Eye (tissue), 1 donor: ENCODE results near the gene CDC27.
"Not testable (repeated sequence)": the region's sequence is repeated elsewhere in the genome, so short reads cannot be mapped to it uniquely, and the experiment has no call there.

ENCODE experiments used
- DNase-seq: peaks from one replicate; pipeline ENCODE4 v3.0.0-alpha.2; 2015

Gene CDC27

DNA sequence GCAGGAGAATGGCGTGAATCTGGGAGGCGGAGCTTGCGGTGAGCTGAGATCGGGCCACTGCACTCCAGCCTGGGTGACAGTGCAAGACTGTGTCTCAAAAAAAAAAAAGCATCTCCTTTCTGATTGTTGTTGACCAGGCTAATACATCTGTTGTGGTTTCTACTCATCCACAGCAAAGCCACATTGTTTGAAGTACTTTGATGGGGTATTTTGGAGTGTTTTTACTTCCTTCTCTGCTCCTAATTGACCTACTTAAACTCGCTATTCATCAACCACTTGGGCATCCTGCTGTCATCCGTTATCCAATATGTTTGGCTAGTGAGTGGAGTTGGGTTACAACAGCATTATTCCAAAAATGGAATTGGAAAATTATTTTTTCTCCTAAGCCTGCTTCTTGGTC is 3.5 kb upstream of the CDC27 start:
- no peak for DNase-seq

DNA sequence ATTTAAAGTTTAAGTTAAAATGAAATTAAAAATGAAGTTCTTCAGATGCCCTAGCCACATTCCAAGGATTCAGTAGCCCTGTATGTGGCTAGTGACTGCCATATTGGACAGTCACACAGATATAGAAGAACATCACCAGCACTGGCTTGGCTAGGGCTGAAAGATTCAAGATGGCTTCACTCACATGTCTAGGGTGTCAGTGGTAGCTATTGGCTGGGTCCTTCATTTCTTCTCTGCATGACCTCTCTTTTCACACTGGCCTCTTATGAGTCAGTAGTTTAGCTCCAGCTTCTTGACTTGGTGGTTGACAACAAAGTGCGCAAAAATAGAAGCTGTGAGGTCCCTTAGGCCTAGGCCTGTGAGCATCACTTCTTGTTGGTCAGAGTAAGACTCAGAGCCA is 1.7 kb upstream of the CDC27 start:
- DNase-seq, result no peak

DNA sequence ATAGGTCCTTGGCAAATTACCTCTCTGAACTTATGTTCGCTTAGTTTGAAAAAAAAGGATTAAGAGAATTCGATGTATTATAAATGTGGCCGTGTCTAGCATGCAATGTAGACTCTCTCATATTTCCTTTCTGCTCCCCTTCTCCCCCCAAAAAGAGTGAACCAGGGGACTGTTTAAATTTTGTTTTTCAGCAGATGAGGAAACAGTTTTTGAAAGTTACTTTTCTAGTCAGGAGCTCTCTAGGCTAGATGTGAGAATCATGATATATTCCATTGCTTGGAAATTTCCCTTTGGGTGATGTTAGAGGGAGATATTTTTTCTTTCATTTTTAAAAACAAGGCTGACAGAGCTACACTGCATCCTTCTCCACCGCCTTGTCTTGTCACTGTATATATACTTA is 1.1 kb upstream of the CDC27 start:
- no peak for DNase-seq

DNA sequence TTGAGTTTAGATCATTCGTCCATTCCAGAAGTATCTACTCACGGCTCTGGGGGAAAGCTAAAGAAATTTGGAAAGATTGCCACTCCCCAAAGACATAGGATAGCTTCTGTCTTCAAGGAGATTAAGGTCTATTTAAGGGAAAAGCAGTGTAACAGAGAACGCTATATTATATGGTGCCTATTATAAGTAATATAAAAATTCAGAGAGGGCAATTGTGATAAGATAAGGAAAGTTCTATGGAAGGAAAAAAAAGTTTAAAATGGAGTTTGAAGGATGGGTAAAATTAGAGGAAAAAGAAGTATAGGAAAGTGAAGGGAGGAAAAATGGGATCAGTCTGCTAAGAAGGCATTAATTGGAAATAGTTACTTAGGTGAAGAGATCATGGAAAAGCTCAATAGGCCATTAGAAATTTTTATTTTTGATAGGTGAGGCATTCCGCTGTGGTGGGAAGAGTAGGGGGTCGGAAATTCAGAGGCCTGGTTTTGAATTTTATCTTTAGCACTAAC is 690 bp upstream of the CDC27 start:
- DNase-seq, result no peak

DNA sequence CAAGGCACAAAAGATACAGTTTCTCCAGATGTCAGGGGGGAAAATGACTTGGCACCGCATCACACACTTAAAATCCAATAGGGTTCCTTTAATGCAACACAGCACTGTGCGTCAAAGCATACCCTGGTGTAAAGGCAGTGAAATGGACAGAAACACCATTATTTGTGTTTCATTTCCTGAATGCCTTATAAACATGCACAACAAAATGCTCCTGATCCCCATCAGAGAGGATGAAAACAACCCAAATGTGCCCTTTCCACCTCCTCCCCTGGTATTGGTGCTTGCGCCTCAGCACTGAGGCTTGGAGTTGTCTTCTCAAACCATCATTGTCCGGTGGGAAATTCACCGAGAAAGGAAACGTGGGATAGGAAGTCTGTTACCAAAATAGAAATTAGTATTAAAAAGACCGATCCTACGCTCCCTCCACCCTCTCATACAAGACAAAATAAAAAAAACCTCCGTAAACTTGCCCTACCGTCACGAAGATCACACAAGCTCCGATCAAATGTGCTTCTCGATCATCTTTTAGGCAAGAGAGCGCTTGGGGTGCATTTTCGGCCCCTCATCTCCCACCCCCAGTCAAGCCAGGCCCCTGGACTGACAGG is 722 bp downstream of the CDC27 start:
- DNase-seq, result no peak

DNA sequence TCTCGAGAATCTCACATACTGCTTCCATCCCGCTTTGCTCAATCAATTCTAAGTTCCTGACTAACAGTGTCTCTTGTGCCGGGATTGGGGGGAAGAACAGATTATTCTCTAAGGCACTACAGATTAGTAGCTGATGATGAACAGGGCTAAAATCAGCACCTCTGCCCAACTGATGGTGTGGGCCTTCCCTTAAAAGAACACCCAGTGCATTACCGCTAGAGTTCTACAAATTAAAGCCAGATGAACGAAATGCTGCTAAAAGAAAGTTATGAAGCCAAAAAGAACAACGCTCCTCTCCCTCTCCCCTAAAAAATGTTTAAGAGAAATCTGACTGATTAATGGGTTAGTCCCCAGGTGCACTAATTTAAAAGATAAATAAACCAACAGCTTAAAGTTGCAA is 4.4 kb downstream of the CDC27 start:
- peak; percentile 28 for DNase-seq

DNA sequence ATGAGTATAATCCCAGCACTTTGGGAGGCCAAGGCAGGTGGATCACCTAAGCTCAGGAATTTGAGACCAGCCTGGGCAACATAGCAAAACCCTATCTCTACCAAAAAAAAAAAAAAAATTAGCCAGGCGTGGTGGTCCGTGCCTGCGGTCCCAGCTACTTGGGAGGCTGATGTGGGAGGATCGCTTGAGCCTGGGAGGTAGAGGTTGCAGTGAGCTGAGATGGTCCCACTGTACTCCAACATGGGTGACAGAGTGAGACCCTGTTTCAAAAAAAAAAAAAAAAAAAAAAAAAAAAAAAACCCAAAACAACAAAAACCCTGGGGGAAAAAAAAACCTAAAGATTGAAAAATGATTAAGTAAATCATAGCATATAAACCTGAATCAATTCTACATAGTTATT is 8.1 kb downstream of the CDC27 start:
- DNase-seq, result not testable (repeated sequence)

DNA sequence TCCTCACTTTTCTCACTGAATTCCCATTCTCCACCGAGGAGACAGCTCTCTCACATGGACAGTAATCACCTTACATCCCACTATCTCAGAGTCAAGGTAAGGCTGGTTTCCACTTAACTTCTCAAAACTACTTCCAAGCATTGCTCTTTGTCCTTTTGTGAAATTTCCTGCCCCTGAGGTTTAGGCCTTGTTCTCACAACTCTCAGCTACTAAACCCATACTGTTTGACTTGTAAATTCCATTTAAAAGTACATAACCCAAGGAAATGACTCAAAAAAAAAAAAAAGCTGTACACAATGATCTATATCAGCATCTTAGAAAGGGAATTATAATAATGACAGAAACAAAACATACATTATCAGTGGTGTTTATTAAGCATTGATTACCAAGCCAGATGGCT is 8.8 kb downstream of the CDC27 start:
- no peak for DNase-seq

DNA sequence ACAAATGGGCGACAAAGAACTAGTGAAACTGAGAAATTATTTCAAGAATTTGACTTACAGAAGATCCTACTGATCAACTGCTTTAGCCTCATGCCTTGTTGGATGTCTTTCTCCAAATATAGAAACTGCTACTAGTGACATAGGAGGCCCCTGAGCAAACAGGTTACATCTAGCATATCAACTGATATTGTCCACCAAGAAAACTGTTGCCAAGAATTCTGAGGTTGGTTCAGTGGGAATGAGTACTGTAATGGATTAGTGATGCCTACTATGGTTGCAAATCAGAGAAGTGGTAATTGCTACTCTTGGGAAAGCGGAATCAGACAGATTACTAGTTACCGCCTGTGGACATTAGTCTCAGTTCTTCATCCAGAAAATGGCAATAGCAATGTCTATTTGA is 10.0 kb downstream of the CDC27 start:
- DNase-seq, result no peak

DNA sequence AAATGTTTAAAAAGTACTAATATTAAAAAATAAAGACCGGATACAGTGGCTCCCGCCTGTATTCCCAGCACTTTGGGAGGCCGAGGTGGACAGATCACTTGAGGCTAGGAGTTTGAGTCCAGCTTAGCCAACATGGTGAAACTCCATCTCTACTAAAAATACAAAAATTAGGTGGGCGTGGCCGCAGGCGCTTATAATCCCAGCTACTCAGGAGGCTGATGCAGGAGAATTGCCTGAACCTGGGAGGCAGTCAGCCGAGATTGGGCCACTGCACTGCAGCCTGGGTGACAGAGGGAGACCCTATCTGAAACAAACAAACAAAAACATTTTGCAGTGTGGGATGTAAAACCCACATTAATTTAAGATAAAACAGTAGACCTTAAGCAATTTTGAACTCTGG is 11.8 kb downstream of the CDC27 start:
- DNase-seq, result no peak

DNA sequence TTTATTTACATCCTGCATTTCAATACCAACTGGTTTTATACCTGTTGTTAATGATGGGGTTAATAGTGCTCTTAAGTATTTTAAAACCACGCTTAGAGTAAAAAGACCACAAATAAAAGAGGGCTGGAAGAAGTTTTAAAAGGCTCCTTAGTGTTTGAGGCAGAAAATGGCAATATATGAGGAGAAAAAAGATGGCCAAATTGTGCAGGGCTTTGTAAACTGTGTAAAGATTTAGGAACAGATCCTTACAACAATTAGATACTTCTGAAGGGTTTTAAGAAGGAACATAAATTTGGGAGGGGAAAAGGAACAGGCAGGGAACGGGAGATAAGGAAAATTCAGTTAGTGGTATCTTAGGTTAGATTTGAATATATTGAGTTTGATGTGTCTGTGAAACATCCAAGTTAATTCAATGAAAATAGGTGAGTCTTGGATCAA is 12.7 kb downstream of the CDC27 start:
- no peak for DNase-seq

DNA sequence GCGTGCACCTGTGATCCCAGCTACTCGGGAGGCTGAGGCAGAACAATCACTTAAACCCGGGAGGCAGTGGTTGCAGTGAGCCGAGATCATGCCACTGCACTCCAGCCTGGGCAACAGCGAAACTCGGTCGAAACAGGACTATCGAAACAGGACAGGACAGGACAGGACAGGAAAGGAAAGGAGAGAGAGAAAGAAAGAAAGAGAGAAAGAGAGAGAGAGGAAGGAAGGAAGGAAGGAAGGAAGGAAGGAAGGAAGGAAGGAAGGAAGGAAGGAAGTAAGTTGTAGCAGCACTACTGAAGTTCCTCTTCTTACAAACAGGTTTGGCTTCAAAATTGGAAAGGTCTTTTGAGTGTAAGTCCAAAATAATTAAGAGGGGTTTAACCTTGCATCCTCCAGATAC is 14.3 kb downstream of the CDC27 start:
- DNase-seq, result not testable (repeated sequence)

DNA sequence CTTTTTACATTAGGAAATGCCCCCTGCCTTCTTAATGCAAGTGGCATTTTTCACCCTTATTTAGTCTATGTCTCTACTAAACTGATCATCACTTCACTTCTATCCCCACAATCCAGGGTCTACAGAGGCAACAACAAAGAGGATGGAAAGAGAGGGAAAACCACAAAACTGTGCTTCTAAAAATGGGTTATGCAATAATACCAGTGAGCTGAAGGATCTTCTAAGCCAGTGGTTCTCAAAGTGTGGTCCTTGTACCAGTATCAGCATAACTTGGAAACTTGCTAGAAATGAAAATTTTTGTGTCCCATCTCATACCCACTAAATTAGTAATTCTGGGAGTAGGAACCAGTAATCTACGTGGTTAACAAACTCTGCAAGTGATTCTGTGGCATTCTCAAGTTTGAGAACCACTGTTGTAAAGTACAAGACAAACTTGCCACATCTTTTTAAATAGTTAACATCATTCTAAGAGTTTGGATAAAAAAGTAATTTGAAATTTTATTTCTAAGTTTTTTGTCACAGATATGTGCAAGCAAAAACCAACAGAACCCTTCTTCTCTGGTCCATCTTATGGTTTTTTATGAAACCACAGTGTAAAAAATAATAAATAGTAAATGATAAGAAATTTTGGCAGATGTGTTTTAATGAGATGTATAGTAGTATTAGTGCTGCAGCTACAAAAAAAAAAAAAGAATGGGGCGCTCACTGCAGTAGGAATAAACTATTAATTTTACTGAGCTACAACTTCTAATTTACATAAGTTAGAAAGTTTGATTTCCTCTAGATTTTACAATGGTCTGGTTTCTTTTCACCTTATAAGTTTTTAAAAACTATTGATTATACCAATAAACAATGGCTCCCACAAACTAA is 16.2 kb downstream of the CDC27 start:
- no peak for DNase-seq

DNA sequence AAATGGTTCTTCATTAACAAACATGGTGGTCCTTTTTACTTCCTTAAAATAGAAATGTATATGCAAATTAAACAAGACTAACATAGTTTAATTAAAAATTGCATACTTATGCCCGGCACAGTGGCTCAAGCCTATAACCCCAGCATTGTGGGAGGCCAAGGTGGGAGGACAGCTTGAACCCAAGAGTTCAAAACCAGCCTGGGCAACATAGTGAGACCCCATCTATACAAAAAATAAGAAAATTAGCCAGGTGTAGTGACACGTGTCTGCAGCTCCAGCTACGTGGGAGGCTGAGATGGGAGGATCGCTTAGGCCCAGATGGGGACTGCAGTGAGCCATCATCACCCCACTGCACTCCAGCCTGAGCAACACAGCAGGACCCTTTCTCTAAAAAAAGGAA is 18.4 kb downstream of the CDC27 start:
- no peak for DNase-seq

DNA sequence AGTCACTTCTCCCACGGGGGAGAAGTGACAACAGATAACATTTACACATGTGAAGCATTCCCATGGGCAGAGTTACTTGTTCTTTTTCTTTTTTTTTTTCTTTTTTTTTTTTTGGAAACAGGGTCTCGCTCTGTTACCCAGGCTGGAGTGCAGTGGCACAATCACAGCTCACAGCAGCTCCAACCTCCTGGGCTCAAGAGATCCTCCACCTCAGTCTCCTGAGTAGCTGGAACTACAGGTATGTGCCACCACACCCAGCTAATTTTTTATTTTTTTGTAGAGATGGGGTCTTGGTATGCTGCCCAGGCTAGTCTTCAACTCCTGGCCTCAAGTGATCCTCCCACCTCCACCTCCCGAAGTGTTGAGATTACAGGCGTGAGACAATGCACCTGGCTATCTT is 20.2 kb downstream of the CDC27 start:
- not testable (repeated sequence) for DNase-seq

DNA sequence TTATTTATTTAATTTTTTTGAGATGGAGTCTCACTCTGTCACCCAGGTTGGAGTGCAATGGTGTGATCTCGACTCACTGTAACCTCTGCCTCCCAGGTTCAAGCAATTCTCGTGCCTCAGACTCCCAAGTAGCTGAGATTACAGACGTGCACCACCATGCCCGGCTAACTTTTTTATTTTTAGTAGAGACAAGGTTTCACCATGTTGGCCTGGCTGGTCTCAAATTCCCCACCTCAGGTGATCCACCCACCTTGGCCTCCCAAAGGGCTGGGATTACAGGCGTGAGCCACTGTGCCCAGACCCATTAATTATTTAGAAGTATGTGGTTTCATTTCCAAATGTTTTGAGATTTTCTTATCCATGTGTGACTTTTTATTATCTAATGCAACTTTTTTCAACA is 22.2 kb downstream of the CDC27 start:
- not testable (repeated sequence) for DNase-seq

DNA sequence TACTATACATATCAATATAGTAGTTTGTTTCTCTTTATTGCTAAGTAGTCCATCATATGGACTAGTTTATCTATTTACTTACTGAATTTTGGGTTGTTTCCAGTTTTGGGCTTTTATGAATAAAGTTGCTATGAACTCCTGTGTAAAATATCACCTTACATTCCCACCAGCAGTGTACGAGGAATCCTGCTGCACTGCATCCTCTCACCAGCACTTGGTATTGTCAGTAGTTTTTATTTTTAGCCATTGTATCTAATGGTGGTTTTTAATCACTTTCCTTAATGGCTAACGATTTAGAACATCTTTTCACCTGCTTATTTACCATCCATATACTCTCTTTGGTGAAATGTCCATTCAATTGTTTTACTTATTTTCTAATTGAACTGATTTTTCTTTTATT is 24.0 kb downstream of the CDC27 start:
- no peak for DNase-seq

DNA sequence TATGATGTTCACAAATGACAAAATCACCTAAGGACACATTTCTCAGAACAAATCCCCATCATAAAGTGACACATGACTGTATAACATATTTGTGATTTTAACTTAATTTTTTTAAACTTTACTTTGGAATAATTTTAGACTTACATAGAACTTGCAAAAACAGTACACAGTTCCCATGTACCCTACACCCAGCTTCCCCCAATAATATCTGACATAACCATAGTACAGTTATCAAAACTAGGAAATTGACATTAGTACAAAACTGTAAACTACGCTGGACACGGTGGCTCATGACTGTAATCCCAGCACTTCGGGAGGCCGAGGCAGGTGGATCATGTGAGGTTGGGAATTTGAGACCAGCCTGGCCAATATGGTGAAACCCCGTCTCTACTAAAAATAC is 24.8 kb downstream of the CDC27 start:
- no peak for DNase-seq

DNA sequence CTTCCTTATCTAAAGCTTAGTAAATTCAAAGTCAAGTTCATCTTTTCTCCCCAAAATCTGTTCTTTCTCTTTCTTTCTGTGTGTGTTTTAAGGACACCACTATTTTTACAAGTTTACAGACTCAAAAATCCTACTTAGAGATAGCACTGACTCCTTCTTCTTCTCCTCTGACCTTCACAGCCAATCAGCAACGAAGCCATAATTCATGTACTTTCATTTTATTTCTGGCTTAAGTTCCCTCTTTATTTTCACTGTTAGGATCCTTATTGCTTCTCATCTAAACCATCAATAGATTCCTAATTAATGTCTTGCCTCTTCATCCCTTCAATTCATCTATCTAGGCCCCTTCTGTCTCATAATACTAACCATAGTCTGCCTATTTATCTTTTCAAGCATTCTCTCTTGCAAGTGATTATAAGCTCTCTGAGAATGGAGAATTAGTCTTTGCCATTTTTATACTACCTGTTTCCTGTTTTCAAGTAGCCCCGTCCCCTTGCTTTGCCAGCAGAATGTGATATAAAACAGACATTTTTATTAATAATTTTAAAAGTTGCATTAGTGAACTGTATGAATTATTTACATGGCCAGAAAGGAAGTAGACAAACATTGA is 27.0 kb downstream of the CDC27 start:
- no peak for DNase-seq

DNA sequence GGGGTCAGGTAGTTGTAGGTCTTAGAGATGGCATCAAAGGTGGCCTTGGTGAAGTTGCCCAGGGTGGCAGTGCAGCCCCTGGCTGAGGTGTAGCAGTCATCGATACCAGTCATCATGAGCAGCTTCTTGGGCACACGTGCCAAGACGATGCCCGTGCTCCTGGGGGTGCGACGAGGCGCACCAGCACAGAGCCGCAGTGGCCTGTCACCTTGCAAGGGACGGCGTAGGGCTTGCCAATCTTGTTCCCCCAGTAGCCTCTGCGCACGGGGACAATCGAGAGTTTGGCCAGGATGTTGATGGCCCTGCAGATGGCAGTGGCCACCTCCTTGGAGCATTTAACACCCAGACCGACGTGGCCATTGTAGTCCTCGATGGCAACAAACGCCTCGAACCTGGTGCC is 29.8 kb downstream of the CDC27 start:
- no peak for DNase-seq

DNA sequence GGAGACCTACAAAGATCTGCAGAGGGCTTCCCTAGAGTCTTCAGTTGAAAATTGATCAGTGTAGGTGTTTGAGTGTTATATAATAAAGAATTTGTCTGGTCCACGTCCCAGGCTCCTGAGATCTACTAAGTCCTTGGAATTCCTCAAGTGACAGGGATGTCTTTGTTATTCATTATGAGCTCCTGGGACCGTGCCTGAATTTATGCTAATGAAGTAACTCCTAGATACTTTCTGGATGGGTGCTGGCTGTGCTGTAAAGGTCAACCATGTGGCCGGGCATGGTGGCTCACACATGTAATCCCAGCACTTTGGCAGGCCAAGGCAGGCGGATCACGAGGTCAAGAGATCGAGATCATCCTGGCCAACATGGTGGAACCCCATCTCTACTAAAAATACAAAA is 43.7 kb downstream of the CDC27 start:
- DNase-seq, result no peak

DNA sequence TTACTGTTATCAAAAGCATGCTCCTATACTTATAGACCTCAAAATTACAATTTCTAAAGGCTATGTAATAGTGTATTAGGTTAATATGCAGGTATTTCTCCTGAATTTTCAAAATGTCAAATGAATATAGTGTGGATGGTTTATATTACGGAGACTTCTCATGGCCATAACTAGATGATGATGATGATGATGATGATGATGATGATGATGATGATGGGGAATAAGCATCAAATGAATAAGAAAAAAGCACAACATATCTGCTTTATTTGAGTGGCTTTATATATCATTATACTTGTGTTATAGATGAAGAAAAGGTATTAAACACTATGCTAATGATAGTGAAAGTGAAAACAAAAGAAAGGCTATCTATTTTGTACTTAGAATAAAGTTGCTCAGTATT is 53.9 kb downstream of the CDC27 start:
- no peak for DNase-seq

DNA sequence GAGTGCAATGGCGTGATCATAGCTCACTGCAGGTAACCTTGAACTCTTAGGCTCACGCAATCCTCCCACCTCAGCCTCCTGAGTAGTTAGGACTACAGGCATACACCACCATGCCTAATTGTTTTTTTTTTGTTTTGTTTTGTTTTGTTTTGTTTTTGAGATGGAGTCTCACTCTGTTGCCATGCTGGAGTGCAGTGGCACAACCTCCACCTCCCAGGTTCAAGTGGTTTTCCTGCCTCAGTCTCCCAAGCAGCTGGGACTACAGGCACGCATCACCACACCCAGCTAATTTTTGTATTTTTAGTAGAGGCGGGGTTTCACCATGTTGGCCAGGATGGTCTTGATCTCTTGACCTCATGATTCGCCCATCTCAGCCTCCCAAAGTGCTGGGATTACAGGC is 54.7 kb downstream of the CDC27 start:
- not testable (repeated sequence) for DNase-seq

DNA sequence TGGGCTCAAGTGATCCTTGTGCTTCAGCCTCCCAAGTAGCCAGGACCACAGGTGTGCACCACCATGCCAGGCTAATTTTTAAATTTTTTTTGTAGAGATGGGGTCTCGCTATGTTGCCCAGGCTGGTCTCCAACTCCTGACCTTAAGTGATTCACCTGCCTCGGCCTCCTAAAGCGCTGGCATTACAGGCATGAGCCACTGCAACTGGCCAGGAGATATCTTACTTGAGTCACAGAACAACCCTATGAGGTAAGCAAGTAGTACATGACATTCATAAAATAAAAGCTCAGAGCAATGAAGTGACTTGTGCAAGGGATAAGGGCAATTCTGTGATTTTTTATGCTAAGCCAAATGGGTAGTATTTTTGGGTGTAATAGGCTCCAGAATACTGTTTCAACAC is 57.3 kb downstream of the CDC27 start:
- no peak for DNase-seq
